DMS 273 treated with DMSO at 0.1 percent for 48 hours (cell line): ENCODE results near the gene UAP1.
"Not testable (repeated sequence)": the region's sequence is repeated elsewhere in the genome, so short reads cannot be mapped to it uniquely, and the experiment has no call there.

ENCODE experiments used
- DNase-seq: peaks from one replicate; lab custom pipeline; 2025; lab: John Stamatoyannopoulos, UW

UAP1 gene

GRCh38 chr1:162565460-162565859, 3.9 kb downstream of the UAP1 start:
- no peak for DNase-seq

GRCh38 chr1:162566870-162567269, 5.3 kb downstream of the UAP1 start:
- DNase-seq = no peak

GRCh38 chr1:162568802-162569201, 7.3 kb downstream of the UAP1 start:
- DNase-seq = no peak

- DNase-seq = no peak
Observed at GRCh38 chr1:162570718-162571117, 9.2 kb downstream of the UAP1 start.

GRCh38 chr1:162571121-162571520, 9.6 kb downstream of the UAP1 start:
- not testable (repeated sequence) for DNase-seq

GRCh38 chr1:162571696-162572095, 10.2 kb downstream of the UAP1 start:
- DNase-seq = no peak

- DNase-seq = no peak
Observed at GRCh38 chr1:162573136-162573535, 11.6 kb downstream of the UAP1 start.

- DNase-seq = no peak
Observed at GRCh38 chr1:162578071-162578700, 16.7 kb downstream of the UAP1 start.

GRCh38 chr1:162578936-162579335, 17.4 kb downstream of the UAP1 start:
- no peak for DNase-seq

GRCh38 chr1:162580308-162580707, 18.8 kb downstream of the UAP1 start:
- no peak for DNase-seq

- DNase-seq = not testable (repeated sequence)
Observed at GRCh38 chr1:162582901-162583300, 21.4 kb downstream of the UAP1 start.

- DNase-seq = not testable (repeated sequence)
Observed at GRCh38 chr1:162585101-162585500, 23.6 kb downstream of the UAP1 start.

GRCh38 chr1:162587347-162587746, 25.8 kb downstream of the UAP1 start:
- no peak for DNase-seq

- no peak for DNase-seq
Observed at GRCh38 chr1:162587761-162588260, 26.3 kb downstream of the UAP1 start.

- no peak for DNase-seq
Observed at GRCh38 chr1:162590101-162590500, 28.6 kb downstream of the UAP1 start.

GRCh38 chr1:162590686-162591085, 29.2 kb downstream of the UAP1 start:
- no peak for DNase-seq

- no peak for DNase-seq
Observed at GRCh38 chr1:162596514-162597170, 35.1 kb downstream of the UAP1 start.

GRCh38 chr1:162599451-162599850, 37.9 kb downstream of the UAP1 start:
- no peak for DNase-seq

- DNase-seq = not testable (repeated sequence)
Observed at GRCh38 chr1:162603117-162603516, 41.6 kb downstream of the UAP1 start.

- DNase-seq = no peak
Observed at GRCh38 chr1:162605225-162605927, 43.9 kb downstream of the UAP1 start.

GRCh38 chr1:162609306-162609705, 47.8 kb downstream of the UAP1 start:
- DNase-seq = no peak

- DNase-seq = peak; percentile 68
Observed at GRCh38 chr1:162612606-162613400, 51.3 kb downstream of the UAP1 start.
